ENCODE data around the gene RNASE4.

DNA sequence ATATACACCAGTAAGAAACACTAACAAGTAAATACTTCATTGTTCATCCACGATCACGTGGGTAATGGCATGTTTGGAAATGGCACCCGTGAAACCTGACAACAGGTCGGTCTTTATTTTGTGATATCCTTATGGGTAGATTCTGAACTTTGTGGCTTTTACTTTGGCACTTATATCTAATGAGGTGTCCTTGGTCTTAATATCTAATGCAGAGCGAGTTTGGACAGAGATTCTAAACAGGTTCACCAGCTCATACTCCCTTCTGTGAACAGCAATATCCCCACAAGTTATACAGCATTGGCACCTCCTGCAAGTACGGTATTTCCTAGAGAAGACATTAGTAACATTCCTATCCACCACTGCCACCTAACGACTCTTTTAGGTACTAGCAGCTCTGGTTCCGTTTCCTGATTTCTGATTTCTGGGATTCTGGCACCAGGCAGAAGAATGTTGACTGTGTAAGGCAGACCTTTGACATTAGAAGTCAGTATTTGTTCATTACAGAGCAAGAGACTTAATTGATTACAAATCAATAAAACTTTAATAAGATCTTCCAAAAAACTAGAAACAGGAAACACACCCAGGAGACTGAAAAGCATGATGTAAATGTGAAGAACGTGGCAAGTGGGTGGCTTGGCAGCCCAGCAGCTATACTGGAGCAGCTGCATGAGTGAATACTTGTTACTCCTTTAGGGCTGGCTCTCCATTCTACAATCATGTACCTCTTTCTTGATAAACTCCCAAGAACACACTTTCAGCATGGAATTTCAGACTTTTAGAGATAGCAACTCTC, 6.7 kb downstream of the RNASE4 start:
- TF ChIP-seq CTCF (conservative IDR thresholded peaks at IDR 0.05; ENCODE audit: low read depth, low read length) (peak; percentile 92), EZH2phosphoT487 (IDR thresholded peaks at IDR 0.05; ENCODE audit: borderline replicate concordance, low read length) (no peak), EZH2 (IDR thresholded peaks at IDR 0.05; ENCODE audit: low read length, unreplicated experiment) (no peak)

Measured in PC-3 (cell line).